SHP77 (cell line): ENCODE results near the gene EVL.
"Not testable (repeated sequence)": the region's sequence is repeated elsewhere in the genome, so short reads cannot be mapped to it uniquely, and the experiment has no call there.

Experiments used
- DNase-seq, 2 experiments: peaks; one replicate each; lab custom pipeline; 2025; lab: John Stamatoyannopoulos, UW

EVL gene

DNA sequence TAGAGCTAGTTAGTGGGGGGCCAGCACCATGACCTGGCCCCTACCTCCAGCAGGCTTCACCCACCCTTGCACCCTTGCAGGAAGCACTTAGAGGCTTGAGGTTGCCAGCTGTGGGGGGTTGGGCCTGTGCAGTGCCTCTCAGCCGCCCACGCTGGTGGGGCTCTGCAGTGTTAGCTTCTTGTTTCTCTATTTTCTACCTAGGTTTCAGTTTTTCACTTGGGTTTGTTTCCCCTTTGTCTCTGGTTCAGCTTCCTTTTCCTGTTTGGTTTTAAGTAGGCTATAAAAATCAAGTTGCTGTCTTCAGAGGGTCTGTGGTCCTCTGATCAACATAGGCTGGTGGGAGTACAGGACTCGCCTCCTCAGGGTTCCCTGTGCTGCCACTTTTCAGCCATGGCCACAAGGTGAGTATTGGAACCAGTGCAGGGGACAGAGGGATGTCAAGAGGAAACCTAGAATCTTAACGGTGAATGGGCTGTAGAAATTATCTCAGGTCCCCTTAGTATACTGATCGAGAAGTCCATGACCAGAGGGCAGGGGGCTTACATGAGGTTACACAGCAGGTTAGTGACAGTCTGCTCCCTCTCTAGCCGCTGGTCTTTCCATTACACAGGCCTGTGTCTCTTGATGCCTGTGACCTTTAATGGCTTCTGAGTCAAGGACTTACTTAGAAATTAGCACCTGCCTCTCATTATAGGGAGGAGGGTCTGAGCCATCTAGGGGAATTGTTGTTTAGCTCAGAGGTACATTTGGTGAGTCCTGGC is at the start of gene EVL:
EVL (plus strand) TSS at position 312 of the 761 bp plus-strand sequence; CDS start at position 391, 79 bp downstream.
- no peak for DNase-seq

DNA sequence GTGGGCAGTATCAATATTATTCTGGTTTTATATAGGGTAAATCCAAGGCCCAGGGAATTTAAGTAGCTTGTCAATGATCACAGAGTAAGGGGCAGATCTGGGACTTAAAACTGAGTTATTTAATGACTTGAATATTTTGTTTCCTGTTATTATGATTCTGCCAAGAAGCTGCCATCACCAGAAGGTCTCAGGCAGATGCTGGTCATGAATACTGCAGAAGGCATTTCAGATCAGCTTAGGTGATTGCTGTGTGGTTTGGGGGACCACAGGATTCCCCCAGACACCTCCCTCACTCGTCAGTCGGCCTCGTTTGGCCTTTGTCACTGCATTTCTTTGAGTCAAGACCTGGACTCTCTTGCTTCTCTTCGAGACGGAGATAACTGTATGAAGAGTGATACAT is 47.7 kb upstream of the EVL start:
- no peak for DNase-seq

DNA sequence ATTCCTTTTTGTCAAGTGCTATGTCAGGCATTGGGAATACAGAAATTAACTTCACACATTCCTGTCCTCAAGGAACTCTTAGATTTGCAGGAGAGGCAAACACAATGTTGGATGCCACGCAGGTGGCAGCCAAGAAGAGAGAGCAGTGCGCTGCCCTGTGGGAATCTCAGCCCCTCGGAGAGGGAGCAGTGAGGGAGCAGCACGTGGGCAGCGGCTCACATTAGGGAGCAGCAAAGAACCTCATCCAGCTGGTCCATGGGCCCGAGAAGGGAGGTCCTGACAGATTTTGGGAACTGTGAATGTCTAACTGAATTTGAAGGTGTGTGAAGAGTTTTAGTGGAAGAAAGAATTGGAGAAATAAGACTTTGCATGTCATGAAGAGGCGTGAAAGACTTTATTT is 47.2 kb upstream of the EVL start:
- DNase-seq = no peak

DNA sequence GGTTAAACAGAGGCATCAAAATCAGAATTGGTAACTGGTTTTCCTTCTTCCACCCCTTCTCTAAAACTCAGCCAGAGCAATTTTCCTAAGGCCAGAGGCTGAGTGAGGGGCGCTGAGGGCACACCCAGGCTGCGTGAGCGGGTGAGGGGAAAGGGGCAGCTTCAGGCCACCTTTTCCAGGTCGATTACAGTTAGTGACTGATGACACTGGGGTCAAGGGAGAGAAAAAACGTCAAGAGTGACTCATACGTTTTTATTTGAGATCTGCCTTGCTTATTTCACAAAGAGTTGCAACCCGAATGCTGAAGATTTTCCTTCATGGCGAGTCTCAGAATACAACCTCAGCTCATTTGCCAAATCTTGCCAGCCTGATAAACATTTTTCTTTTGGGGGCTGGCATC is 46.7 kb upstream of the EVL start:
- no peak for DNase-seq

DNA sequence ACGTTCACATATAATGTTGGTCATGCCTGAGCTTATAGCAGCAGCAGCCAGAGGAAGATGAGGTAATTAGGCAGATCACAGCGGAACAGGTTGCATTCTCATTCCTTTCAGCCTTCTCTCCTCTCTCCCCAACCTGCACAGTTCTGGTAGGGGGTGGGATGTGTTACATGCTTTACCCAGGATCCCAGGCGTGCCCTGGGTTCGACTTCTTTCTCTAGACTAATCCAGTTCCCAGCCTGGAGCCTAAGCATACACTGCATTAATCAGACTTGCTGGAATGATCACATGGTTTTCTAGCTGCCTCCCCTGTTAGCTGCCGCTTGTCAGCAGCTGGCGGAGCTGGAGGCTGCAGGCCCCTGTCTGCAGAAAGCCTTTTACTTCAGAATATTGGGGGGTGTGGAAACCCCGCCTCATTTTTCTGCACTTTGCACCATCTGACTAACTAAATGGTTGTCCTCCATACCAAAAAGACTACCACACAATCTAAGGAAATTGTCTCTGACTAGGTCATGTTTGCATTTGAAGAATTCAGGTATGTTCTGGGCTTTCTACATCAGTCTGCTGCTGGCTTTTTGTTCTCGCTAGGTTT is 46.0 kb upstream of the EVL start:
- no peak for DNase-seq

DNA sequence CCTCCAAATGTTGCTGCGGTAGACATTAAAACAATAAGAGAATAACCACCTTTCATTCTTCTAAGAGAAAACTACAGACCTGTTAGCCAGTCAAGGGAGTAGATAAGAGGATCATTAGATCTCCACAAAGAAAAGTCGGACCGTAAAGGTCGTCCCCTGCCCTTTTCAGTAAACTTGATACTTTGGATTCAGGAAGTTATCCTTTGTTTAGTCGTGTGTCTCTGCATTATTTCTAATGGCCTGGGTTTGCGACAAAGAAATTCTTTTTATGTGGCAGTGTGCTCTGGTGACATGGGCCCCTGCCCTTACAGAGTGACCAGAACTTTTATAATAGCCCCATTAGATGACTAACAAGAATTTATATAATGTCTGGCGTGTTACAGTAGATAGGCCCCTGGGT is 44.6 kb upstream of the EVL start:
- DNase-seq = no peak

- no peak for DNase-seq
These were observed 42.3 kb upstream of the EVL start for GRCh38 chr14:100022772-100023451.

- no peak for DNase-seq
These were observed 40.1 kb upstream of the EVL start for GRCh38 chr14:100025111-100025510.

DNA sequence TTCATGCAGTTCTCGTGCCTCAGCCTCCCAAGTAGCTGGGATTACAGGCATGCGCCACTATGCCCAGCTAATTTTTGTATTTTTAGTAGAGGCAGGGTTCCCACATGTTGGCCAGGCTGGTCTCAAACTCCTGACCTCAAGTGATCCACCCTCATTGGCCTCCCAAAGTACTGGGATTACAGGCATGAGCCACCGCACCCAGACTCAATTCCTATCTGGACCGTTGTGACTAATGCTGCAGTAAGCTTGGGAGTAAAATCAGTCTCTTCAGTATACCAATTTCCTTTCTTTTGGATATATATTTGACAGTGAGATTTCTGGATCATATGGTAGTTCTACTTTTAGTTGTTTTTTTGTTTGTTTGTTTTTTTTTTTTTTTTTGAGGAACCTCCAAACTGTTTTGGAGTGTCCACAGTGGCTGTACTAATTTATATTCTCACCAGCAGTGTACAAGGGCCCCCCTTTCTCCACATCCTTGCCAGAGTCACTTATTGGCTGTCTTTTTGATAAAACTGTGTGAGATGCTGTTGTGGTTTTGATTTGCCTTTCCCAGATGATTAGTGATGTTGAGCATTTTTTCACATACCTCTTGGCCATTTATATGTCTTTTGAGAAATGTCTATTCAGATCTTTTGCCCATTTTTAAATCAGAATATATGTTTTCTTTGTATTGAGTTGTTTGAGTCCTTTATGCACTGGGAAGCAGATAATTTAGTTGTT is 37.3 kb upstream of the EVL start:
- DNase-seq = no peak

DNA sequence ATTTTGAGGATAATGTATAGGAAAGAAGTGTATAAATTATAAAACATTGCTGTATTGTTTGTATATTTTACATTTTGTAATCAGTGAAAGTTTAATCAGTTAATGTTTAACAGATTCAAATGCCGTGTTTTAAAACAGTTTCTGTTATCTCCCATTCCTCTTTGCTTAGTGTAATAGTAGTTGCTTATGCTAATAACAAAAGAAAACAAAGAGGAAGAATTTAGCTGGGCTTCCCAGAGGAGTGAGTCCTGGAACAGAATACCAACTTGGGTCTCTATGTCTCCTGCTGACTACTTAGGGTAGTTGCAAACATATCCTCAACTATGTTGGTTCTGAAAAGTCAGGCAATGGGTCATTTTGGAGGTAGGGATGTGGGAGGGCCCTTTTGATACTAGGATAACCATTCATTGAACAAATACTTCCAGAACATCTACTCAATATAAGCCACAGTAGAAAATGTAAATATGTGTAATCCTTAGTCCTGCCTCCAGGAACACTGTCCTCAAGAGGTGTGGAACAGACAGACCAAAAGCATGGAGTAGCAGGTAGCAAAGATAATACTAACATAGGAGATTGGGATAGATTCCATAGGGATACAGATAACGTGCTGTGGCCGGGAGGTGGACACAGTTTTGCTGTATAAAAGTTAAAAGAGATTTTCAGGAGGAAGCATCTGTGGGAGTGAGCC is 36.1 kb upstream of the EVL start:
- DNase-seq = no peak

DNA sequence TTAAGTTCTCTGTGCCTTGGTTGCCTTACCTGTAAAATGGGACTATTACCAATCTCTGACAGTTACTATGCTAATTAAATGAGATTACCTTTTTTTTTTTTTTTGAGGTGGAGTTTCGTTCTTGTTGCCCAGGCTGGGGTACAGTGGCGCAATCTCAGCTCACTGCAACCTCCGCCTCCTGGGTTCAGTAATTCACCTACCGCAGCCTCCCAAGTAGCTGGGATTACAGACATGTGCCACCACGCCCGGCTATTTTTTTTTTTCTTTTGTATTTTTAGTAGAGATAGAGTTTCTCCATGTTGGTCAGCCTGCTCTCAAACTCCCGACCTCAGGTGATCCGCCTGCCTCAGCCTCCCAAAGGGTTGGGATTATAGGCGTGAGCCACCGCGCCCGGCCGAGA is 35.2 kb upstream of the EVL start:
- not testable (repeated sequence) for DNase-seq

DNA sequence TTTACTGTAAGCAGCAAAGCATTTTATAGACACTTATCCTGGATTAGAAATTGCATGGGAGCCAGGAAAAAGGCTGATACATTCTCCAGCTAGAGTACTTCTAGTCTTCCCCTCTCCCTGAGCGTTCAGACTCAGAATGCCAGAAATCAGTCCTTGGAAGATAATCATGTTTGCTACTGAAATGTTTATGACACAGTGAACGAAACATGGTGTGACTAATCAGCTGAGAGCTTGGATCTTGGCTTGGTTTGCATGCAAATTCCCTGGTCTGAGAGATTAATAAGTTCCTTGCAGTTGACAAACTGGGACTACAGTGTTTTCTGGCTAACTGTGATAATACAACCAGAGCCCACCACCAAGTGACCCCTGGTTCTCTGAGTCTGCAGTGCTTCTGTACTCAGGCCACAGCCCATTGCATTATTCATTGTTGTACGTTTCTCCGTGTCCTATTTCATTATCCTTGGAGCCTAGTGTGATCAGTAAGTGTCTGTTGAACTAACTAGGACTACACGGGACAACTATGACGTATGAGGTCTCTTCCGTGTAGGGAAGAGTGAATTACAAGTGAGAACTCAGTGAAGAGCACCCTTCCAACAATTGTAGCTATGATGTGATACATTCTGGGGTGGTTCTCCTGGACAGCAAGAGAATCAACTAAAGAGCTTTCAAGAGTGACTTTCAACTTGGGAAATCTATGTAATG is 34.6 kb upstream of the EVL start:
- DNase-seq = no peak

GRCh38 chr14:100031506-100032281 is 33.5 kb upstream of the EVL start:
- DNase-seq = no peak

DNA sequence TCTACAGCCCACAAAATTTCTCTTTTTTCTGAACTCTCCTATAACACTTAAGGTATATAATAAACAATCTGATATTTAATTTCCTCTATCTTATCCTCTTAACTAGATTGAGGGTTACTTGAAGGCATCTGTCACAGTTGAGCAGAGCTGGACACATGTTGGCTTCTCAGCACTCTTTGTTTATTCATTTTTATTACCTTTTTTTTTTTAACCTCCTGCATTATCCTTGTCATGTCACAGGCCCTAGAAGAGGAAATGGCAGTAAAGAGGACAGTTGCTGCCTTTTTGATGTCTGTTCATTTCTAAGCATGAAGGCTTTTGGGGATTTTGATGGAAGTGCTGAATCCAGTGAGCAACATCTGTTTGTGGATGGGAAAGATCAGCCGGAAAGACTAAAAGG is 32.5 kb upstream of the EVL start:
- DNase-seq = no peak

DNA sequence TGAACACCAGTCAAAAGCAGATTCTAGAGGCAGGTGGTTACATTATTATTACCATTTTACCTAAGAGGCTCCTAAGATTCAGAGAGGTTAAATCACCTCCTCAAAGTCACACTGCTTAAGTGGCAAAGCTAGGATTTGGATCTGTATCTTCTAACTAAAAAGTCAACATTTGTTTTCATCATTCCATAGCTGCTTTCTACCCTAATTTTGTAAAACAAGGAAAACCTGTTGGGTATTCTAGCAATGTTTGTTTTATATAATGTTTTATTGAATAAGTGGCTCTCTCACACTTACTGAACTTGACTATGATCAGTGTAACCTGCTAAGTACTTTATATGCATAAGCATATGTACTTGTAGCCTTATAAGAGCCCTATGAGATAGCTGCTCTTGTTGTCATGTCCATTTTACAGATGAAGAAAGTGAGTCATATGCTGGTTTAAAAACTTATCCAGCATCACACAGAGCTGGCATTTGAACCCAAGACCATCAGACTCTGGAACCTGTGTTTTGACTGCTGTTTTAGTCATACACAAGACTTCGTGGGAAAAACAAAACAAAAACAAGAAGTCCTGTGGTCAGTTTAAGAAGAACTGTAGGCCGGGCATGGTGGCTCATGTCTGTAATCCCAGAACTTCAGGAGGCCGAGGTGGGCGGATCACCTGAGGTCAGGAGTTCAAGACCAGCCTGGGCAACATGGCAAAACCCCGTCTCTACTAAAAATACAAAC is 31.7 kb upstream of the EVL start:
- no peak for DNase-seq

DNA sequence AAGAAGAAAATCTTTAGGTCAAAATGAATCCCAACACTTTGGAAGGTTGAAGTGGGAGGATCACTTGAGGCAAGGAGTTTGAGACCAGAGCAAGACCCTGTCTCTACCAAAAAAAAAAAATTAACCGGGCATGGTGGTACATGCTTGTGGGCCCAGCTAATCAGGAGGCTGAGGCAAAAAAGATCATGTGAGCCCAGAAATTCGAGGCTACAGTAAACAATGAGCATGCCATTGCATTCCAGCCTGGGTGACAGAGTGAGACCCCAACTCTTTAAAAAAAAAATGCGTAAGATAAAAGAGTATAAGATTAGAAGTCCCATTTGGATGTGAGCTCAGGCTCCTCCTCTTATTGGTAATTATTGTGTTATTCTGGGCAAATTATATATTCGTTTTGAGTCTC is 30.8 kb upstream of the EVL start:
- no peak for DNase-seq

DNA sequence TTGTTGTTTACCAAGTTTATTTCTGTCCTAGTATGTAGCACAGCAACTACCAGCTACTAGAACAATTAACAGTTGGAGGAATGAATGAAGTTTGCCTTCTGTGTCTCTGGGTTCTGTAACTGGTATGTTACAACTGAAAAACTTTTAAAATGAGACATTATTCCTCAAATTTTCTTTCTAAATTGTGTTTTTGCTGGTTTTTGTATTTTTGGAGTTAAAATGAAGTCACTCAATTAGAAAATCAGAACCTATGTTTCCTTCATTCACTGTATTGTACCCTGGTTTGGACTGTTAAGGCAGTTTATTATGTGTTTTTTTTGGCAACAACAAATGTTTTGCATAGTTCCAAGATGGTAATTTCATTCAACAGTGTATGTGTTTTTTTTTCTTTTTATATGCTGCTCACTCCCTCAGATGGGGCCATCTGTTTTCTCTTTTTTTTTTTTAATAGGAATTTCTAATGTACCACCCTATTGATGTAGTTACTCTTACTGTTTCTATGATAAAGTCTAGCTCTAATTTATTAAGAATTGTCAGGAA is 30.2 kb upstream of the EVL start:
- no peak for DNase-seq

DNA sequence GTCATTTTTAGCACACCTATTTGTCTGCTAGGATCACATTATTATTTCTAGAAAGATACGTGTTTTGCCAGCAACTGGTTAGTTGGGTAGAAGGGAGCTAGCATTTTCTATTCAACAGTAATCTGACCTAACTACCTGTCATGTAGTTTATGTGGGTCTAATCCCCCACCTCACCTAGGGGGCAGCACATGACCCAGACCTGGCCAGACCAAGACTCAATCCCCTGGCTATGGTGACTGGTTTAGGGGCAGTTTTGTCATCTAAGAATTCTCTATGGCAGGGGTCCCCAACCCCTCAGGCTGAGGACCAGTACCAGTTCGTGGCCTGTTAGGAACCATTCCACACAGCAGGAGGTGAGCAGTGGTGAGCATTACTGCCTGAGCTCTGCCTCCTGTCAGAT is 29.5 kb upstream of the EVL start:
- no peak for DNase-seq

DNA sequence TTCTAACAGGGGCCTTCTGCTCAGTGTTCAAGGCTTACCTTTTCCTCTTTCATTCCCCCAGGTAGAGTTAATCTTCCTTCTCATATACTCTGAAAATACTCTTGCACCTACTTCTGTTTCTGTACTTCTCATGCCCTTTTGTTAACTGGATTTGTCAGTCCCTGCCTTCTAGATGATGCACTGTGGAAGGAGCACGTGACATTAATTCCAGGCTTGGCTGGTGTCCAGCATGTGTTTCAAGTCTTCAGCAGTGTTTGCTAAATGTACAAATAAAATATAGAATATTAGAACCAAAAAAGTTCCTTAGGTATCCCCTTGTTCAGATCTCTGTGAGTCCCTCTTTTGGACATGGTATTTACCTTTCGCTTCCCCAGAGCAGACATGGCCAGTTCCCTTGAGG is 27.9 kb upstream of the EVL start:
- no peak for DNase-seq

DNA sequence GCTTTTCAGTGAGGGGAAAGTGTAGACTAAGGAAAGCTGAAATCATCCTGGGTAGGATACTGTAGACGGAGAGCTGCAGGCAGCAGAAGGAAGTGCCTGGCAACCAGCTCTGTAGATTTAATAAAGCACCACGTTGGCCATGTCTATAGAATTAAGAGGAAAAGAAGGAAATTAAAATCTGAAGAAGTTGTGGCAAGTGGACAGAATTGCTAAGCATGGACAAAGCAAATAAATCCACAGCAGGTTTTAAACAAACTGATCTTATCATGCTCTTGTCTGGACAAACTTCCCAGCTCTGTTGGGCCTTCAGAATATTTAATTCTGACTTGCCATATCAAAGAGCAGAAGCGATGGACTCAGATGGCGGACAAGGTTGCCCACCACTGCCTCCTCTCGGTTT is 27.2 kb upstream of the EVL start:
- DNase-seq = no peak
